NCI-H2196 treated with DMSO at 0.1 percent for 48 hours (cell line): ENCODE results near the gene SOCS7.
"Not testable (repeated sequence)": the region's sequence is repeated elsewhere in the genome, so short reads cannot be mapped to it uniquely, and the experiment has no call there.

Source experiments
- DNase-seq: peaks from one replicate; lab custom pipeline; 2025; ENCODE audit not compliant: unreplicated experiment; lab: John Stamatoyannopoulos, UW

The SOCS7 gene

GRCh38 chr17:38437313-38437712 is 85.7 kb downstream of the SOCS7 start:
- not testable (repeated sequence) for DNase-seq

- no peak for DNase-seq
Observed at GRCh38 chr17:38439436-38439835, 87.8 kb downstream of the SOCS7 start.

- DNase-seq, result no peak
Observed at GRCh38 chr17:38440614-38441397, 89.2 kb downstream of the SOCS7 start.

- DNase-seq, result no peak
Observed at GRCh38 chr17:38441429-38442061, 89.9 kb downstream of the SOCS7 start.

- DNase-seq, result no peak
Observed at GRCh38 chr17:38442548-38442947, 90.9 kb downstream of the SOCS7 start.

- no peak for DNase-seq
Observed at GRCh38 chr17:38443356-38444031, 91.8 kb downstream of the SOCS7 start.

GRCh38 chr17:38444151-38444550 is 92.5 kb downstream of the SOCS7 start:
- DNase-seq, result peak; percentile 31

- DNase-seq, result no peak
Observed at GRCh38 chr17:38447502-38448085, 96.0 kb downstream of the SOCS7 start.

- DNase-seq, result no peak
Observed at GRCh38 chr17:38448208-38448771, 96.6 kb downstream of the SOCS7 start.

- DNase-seq, result no peak
Observed at GRCh38 chr17:38449364-38449763, 97.7 kb downstream of the SOCS7 start.

- DNase-seq, result no peak
Observed at GRCh38 chr17:38450557-38451029, 98.9 kb downstream of the SOCS7 start.

GRCh38 chr17:38451030-38451839 is 99.6 kb downstream of the SOCS7 start:
- DNase-seq, result no peak

GRCh38 chr17:38451840-38452529 is 100.3 kb downstream of the SOCS7 start:
- DNase-seq, result no peak

GRCh38 chr17:38452719-38453118 is 101.1 kb downstream of the SOCS7 start:
- no peak for DNase-seq

- DNase-seq, result no peak
Observed at GRCh38 chr17:38453951-38454421, 102.3 kb downstream of the SOCS7 start.

- no peak for DNase-seq
Observed at GRCh38 chr17:38454532-38454931, 102.9 kb downstream of the SOCS7 start.
